Measurements from ENCODE around the gene PLEK.

DNA sequence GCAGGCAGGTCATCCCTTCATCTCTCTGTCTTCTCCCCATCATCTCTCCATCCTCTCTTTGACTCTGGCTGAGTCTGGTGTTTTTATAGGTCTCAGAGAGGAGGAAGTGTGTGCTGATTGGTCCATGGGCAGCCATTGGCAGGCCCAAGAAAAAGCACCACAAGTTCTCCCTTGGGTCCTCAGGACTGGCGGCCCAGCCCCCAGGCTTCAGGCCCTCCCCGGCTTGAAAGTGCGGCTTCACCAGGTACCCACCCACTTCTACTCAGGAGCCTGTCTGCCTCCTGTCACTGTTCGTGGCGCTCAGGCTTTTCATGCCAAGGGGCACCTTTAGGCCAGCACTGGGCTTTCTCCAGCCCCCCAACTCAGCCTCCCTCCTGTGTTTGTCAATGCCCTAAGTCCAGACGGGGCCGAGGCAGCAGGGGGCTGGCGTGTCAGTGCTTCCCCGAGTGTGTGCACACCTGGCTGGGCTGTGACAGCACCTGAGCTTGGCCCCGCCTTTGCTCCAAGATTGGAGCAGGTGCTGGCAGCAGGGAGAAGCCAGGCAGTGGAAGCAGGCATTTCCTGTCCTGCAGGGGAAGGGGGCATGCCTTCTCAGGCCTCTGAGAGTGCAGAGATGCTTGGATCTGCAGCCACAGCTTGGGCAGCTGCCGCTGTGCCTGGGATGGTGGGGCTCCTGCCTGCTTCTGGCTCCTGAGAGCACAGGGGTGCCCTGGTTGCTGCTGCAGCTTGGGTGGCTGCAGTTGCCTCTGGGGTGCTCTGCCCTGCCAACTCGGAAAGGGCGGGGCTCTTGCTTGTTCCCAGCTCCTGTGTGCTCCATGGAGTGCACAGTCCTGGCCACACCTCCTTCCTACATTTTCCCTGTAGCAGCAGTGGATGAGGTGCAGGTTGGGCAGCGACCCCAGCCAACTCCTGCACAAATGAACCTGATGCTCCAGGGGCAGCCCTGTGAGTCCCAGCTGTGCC, 67.9 kb downstream of the PLEK start:
- TF ChIP-seq, protein P1, sequence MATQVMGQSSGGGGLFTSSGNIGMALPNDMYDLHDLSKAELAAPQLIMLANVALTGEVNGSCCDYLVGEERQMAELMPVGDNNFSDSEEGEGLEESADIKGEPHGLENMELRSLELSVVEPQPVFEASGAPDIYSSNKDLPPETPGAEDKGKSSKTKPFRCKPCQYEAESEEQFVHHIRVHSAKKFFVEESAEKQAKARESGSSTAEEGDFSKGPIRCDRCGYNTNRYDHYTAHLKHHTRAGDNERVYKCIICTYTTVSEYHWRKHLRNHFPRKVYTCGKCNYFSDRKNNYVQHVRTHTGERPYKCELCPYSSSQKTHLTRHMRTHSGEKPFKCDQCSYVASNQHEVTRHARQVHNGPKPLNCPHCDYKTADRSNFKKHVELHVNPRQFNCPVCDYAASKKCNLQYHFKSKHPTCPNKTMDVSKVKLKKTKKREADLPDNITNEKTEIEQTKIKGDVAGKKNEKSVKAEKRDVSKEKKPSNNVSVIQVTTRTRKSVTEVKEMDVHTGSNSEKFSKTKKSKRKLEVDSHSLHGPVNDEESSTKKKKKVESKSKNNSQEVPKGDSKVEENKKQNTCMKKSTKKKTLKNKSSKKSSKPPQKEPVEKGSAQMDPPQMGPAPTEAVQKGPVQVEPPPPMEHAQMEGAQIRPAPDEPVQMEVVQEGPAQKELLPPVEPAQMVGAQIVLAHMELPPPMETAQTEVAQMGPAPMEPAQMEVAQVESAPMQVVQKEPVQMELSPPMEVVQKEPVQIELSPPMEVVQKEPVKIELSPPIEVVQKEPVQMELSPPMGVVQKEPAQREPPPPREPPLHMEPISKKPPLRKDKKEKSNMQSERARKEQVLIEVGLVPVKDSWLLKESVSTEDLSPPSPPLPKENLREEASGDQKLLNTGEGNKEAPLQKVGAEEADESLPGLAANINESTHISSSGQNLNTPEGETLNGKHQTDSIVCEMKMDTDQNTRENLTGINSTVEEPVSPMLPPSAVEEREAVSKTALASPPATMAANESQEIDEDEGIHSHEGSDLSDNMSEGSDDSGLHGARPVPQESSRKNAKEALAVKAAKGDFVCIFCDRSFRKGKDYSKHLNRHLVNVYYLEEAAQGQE (IDR thresholded peaks at IDR 0.05; ENCODE audit: borderline replicate concordance), result no peak
- TF ChIP-seq EZH2 (IDR thresholded peaks at IDR 0.05; ENCODE audit: borderline replicate concordance, insufficient read depth, low read length, poor library complexity, severe bottlenecking) (no peak), POLR2AphosphoS5 (IDR thresholded peaks at IDR 0.05) (no peak), EP300 (conservative IDR thresholded peaks at IDR 0.05; ENCODE audit: poor library complexity, severe bottlenecking) (no peak)
- TF ChIP-seq, protein P2, sequence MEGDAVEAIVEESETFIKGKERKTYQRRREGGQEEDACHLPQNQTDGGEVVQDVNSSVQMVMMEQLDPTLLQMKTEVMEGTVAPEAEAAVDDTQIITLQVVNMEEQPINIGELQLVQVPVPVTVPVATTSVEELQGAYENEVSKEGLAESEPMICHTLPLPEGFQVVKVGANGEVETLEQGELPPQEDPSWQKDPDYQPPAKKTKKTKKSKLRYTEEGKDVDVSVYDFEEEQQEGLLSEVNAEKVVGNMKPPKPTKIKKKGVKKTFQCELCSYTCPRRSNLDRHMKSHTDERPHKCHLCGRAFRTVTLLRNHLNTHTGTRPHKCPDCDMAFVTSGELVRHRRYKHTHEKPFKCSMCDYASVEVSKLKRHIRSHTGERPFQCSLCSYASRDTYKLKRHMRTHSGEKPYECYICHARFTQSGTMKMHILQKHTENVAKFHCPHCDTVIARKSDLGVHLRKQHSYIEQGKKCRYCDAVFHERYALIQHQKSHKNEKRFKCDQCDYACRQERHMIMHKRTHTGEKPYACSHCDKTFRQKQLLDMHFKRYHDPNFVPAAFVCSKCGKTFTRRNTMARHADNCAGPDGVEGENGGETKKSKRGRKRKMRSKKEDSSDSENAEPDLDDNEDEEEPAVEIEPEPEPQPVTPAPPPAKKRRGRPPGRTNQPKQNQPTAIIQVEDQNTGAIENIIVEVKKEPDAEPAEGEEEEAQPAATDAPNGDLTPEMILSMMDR (IDR thresholded peaks at IDR 0.05; ENCODE audit: poor library complexity, severe bottlenecking), result no peak
